ENCODE results near the gene PGF.
"Not testable (repeated sequence)": the region's sequence is repeated elsewhere in the genome, so short reads cannot be mapped to it uniquely, and the experiment has no call there.

The PGF gene

GRCh38 chr14:74955229-74956026, at the start of gene PGF:
Gene PGF, minus strand, starts transcription at chr14:74955597. Its CDS starts 355 bp downstream, at chr14:74955242.
- no peak for DNase-seq (ENCODE audit: low read depth)

- DNase-seq (ENCODE audit: low read depth) = no peak
These were observed 48.0 kb upstream of the PGF start for GRCh38 chr14:75003250-75004027.

GRCh38 chr14:75002392-75003249, 47.2 kb upstream of the PGF start, which contains the start of gene EIF2B2:
Gene EIF2B2, plus strand, starts transcription at chr14:75002921. Its CDS starts 70 bp downstream, at chr14:75002991.
- DNase-seq (ENCODE audit: low read depth) = peak; percentile 92

- DNase-seq (ENCODE audit: low read depth) = no peak
These were observed 46.5 kb upstream of the PGF start for GRCh38 chr14:75001899-75002298.

- DNase-seq (ENCODE audit: low read depth) = no peak
These were observed 45.9 kb upstream of the PGF start for GRCh38 chr14:75001261-75001660.

- not testable (repeated sequence) for DNase-seq (ENCODE audit: low read depth)
These were observed 40.4 kb upstream of the PGF start for GRCh38 chr14:74995781-74996180.

- not testable (repeated sequence) for DNase-seq (ENCODE audit: low read depth)
These were observed 38.8 kb upstream of the PGF start for GRCh38 chr14:74994182-74994581.

- no peak for DNase-seq (ENCODE audit: low read depth)
These were observed 33.6 kb upstream of the PGF start for GRCh38 chr14:74988993-74989392.

- no peak for DNase-seq (ENCODE audit: low read depth)
These were observed 32.7 kb upstream of the PGF start for GRCh38 chr14:74988131-74988530.

- no peak for DNase-seq (ENCODE audit: low read depth)
These were observed 30.4 kb upstream of the PGF start for GRCh38 chr14:74985806-74986205.

- no peak for DNase-seq (ENCODE audit: low read depth)
These were observed 29.6 kb upstream of the PGF start for GRCh38 chr14:74985028-74985310.

GRCh38 chr14:74984236-74985027, 29.0 kb upstream of the PGF start:
- no peak for DNase-seq (ENCODE audit: low read depth)

GRCh38 chr14:74983343-74983742, 27.9 kb upstream of the PGF start:
- no peak for DNase-seq (ENCODE audit: low read depth)

- no peak for DNase-seq (ENCODE audit: low read depth)
These were observed 27.3 kb upstream of the PGF start for GRCh38 chr14:74982661-74983060.

- DNase-seq (ENCODE audit: low read depth) = no peak
These were observed 26.4 kb upstream of the PGF start for GRCh38 chr14:74981833-74982232.

GRCh38 chr14:74981462-74981782, 26.0 kb upstream of the PGF start:
- no peak for DNase-seq (ENCODE audit: low read depth)

GRCh38 chr14:74980731-74981461, 25.5 kb upstream of the PGF start:
- DNase-seq (ENCODE audit: low read depth) = no peak

- DNase-seq (ENCODE audit: low read depth) = no peak
These were observed 25.0 kb upstream of the PGF start for GRCh38 chr14:74980398-74980730.

- no peak for DNase-seq (ENCODE audit: low read depth)
These were observed 24.3 kb upstream of the PGF start for GRCh38 chr14:74979442-74980397.

GRCh38 chr14:74979029-74979428, 23.6 kb upstream of the PGF start:
- DNase-seq (ENCODE audit: low read depth) = no peak

Data from stimulated activated CD8-positive, alpha-beta memory T cell treated with anti-CD3 and anti-CD28 coated beads, Interleukin-15, amount 100 ng/mL, for 24 hours (primary cell).